ENCODE data around the gene RDX.
A peak's percentile ranks its signal among the peaks of the same experiment; 100 is the strongest.

Gene RDX

DNA sequence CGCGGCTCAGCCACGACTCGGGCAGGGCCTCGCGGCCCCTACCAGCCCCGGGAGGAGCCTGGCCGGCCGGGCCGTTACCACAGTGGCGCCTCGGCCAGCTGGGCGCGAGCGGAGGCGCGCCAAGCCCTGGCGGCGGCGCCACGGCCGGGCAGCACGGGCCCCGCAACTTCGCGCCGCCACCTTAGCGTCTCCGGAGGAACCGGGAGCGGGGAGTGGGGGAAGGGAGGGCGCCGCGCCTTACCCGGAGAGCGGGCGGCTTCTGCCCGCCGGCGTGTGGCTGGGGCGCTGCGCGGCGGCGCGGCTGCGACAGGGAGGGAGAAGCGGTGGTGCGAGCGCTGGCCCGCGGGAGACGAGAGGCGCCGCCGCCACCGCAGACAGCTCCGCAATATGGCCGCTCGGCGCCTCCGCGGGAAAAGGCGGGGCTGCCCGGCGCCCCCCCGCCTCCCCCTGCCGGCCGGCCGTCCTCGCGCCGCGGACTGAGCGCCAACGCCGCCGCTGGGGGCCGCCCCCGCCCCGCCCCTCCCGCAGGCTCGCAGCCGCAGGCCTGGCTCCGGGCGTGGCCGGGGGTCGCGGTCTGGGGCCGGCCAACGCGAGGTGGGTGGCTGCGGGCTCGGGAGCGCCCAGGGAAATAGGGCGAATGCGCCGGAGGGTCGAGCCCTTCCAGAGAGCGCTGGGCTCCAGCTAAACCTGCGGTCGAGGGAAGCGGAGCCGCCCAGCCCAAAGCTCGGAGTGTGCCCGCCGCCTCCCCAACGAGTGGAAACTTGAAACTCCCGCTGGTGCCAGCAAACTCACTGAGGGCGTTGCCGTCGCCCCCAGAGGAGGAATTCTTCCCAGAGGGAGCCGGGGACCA, at the start of gene RDX:
RDX (minus strand) TSS at position 389 of the 850 bp plus-strand sequence. CDS start 16,922 bp downstream, outside the sequence.
- peak; percentile 94 for DNase-seq (ENCODE audit: extremely low spot score)
- TF ChIP-seq, protein P1, sequence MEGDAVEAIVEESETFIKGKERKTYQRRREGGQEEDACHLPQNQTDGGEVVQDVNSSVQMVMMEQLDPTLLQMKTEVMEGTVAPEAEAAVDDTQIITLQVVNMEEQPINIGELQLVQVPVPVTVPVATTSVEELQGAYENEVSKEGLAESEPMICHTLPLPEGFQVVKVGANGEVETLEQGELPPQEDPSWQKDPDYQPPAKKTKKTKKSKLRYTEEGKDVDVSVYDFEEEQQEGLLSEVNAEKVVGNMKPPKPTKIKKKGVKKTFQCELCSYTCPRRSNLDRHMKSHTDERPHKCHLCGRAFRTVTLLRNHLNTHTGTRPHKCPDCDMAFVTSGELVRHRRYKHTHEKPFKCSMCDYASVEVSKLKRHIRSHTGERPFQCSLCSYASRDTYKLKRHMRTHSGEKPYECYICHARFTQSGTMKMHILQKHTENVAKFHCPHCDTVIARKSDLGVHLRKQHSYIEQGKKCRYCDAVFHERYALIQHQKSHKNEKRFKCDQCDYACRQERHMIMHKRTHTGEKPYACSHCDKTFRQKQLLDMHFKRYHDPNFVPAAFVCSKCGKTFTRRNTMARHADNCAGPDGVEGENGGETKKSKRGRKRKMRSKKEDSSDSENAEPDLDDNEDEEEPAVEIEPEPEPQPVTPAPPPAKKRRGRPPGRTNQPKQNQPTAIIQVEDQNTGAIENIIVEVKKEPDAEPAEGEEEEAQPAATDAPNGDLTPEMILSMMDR (IDR thresholded peaks at IDR 0.05; ENCODE audit: control extremely low read depth, extremely low read depth, low read depth, missing control alignments): peak; percentile 12
- CTCF ChIA-PET: interaction anchor here (0.9 to 1.4 kb wide), 6 partner anchors 8 to 109 kb away, joined by 3 to 10 read pairs (median 4); no protein-coding TSS in a partner anchor
- POLR2A ChIA-PET: interaction anchor here (0.7 kb wide), 1 partner anchor 637 kb away, joined by 6 read pairs; no protein-coding TSS in a partner anchor

DNA sequence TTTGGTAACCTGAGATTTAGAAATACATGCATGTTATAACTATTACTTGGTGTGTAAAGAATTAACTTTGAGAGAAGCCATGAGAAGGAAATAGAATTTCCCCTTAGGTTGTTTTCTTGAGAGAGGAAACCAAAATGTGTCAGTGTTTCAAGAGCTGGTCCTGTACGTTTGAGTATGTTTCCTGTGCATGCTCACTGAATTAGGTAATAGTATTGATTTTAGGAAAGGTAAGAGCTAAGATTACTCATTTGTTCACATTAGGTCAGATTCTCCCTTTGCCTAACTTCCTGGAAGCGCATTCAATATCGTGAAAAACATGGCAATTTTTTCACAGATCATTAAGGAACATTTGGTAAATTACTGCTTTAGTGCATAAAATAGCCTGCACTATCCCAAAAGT, 49.3 kb upstream of the RDX start:
- CTCF ChIA-PET: interaction anchor here (1.0 kb wide), 1 partner anchor 9 kb away, joined by 3 read pairs; no protein-coding TSS in a partner anchor
- TF ChIP-seq, protein P1 (IDR thresholded peaks at IDR 0.05; ENCODE audit: control extremely low read depth, extremely low read depth, low read depth, missing control alignments): no peak
- POLR2A ChIA-PET: interaction anchor here (0.7 kb wide), 1 partner anchor 557 kb away, joined by 3 read pairs; no protein-coding TSS in a partner anchor
- DNase-seq (ENCODE audit: extremely low spot score): no peak

DNA sequence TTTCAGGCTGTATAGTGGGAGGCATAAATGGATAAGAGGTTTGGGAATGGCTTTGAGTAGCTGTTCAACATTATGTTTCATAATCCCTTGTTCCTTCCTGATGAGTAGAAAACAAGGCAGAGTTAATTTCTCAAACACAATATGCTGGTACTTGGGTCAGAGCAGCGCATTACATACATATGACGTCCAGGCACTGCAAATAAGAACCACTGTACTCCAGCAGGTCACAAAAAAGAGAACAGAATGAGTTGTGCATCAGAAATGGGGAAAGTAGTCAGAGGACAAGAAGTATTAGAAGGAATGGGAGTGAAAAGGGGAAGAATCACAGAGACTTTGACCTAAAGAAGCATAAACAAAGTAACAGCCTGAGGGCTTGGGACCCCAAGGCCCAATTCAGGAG, 44.0 kb upstream of the RDX start:
- TF ChIP-seq, protein P1 (IDR thresholded peaks at IDR 0.05; ENCODE audit: control extremely low read depth, extremely low read depth, low read depth, missing control alignments): no peak
- no peak for DNase-seq (ENCODE audit: extremely low spot score)
- ChIA-PET POLR2A (no interaction called here), CTCF (interaction anchor here (1.0 to 1.3 kb wide), 4 partner anchors 12 to 255 kb away, joined by 3 to 6 read pairs (median 3); no protein-coding TSS in a partner anchor)

GRCh38 chr11:110339456-110340250, 43.2 kb upstream of the RDX start:
- ChIA-PET POLR2A (interaction anchor here (0.6 to 0.8 kb wide), 3 partner anchors 9 to 231 kb away, joined by 3 to 5 read pairs (median 3); no protein-coding TSS in a partner anchor), CTCF (interaction anchor here (0.8 to 1.9 kb wide), 9 partner anchors 9 to 254 kb away, joined by 3 to 10 read pairs (median 3); no protein-coding TSS in a partner anchor)
- DNase-seq (ENCODE audit: extremely low spot score): no peak
- TF ChIP-seq, protein P1 (IDR thresholded peaks at IDR 0.05; ENCODE audit: control extremely low read depth, extremely low read depth, low read depth, missing control alignments): no peak

DNA sequence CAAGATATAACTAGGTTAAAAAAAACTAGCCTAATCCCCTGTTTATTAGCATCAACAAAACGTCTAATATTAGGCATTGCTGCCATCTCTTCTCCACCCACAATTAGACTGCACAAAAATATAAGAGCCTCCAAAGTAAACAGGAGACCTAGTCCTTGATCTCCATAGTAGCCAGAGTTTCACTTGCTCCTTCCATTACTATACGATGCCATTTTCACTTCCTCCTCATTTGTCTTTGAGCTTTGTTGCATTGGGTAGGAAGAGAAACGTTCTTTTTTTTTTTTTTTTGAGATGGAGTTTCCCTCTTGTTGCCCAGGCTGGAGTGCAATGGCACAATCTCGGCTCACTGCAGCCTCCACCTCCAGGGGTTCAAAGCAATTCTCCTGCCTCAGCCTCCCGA, 42.3 kb upstream of the RDX start:
- ChIA-PET CTCF (interaction anchor here (0.8 to 1.9 kb wide), 5 partner anchors 10 to 91 kb away, joined by 3 to 10 read pairs (median 3); no protein-coding TSS in a partner anchor), POLR2A (interaction anchor here (0.6 to 0.9 kb wide), 4 partner anchors 10 to 230 kb away, joined by 3 read pairs; no protein-coding TSS in a partner anchor)
- no peak for DNase-seq (ENCODE audit: extremely low spot score)
- TF ChIP-seq, protein P1 (IDR thresholded peaks at IDR 0.05; ENCODE audit: control extremely low read depth, extremely low read depth, low read depth, missing control alignments): no peak
